ENCODE data around the gene INTS14.
"Not testable (repeated sequence)": the region's sequence is repeated elsewhere in the genome, so short reads cannot be mapped to it uniquely, and the experiment has no call there.

The INTS14 gene

GRCh38 chr15:65551183-65551582 lies 59.7 kb downstream of the INTS14 start:
- Histone ChIP-seq H3K4me1 (ENCODE audit: low read length) (no peaks in the 10 kb centered on the region), H3F3A (ENCODE audit: insufficient read depth, low read length) (no peaks in the 10 kb centered on the region), H3K79me2 (ENCODE audit: low read length) (peaks cover 47% of the 10 kb centered on the region), H3K27ac (ENCODE audit: low read length) (no peak overlapping the region), H2AFZ (ENCODE audit: low read length) (no peak overlapping the region), H3K9me3 (replicated peaks; ENCODE audit: insufficient read depth, low read length) (no peaks in the 10 kb centered on the region), H3K4me3 (ENCODE audit: low read length) (no peak overlapping the region), H3K9me2 (replicated peaks; ENCODE audit: insufficient read depth, low read length) (no peaks in the 10 kb centered on the region), H3K27me3 (replicated peaks; ENCODE audit: insufficient read depth, low read length) (no peaks in the 10 kb centered on the region), H3K9ac (ENCODE audit: low read length) (no peak overlapping the region), H3K36me3 (replicated peaks; ENCODE audit: insufficient read depth, low read length) (0 out of 2 replicates have a peak, but pooled peaks cover 4% of the 10 kb centered on the region), H3K4me2 (ENCODE audit: low read depth, low read length) (no peak overlapping the region), H4K20me1 (ENCODE audit: insufficient read depth, low read length) (peaks cover 3% of the 10 kb centered on the region; the same call in 1 of the 2 replicates)
- TF ChIP-seq, protein P1, sequence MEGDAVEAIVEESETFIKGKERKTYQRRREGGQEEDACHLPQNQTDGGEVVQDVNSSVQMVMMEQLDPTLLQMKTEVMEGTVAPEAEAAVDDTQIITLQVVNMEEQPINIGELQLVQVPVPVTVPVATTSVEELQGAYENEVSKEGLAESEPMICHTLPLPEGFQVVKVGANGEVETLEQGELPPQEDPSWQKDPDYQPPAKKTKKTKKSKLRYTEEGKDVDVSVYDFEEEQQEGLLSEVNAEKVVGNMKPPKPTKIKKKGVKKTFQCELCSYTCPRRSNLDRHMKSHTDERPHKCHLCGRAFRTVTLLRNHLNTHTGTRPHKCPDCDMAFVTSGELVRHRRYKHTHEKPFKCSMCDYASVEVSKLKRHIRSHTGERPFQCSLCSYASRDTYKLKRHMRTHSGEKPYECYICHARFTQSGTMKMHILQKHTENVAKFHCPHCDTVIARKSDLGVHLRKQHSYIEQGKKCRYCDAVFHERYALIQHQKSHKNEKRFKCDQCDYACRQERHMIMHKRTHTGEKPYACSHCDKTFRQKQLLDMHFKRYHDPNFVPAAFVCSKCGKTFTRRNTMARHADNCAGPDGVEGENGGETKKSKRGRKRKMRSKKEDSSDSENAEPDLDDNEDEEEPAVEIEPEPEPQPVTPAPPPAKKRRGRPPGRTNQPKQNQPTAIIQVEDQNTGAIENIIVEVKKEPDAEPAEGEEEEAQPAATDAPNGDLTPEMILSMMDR (IDR thresholded peaks at IDR 0.05; ENCODE audit: low read length): no peak
- TF ChIP-seq EZH2phosphoT487 (IDR thresholded peaks at IDR 0.05; ENCODE audit: low read length): no peak
- TF ChIP-seq EZH2 (optimal IDR thresholded peaks at IDR 0.05; ENCODE audit: low read depth, low read length): no peak
- no peak for DNase-seq

GRCh38 chr15:65550681-65551098 lies 60.2 kb downstream of the INTS14 start:
- Histone ChIP-seq H3K4me2 (ENCODE audit: low read depth, low read length) (no peak overlapping the region), H3K9me3 (replicated peaks; ENCODE audit: insufficient read depth, low read length) (no peaks in the 10 kb centered on the region), H3F3A (ENCODE audit: insufficient read depth, low read length) (no peaks in the 10 kb centered on the region), H3K4me3 (ENCODE audit: low read length) (no peak overlapping the region), H3K9me2 (replicated peaks; ENCODE audit: insufficient read depth, low read length) (no peaks in the 10 kb centered on the region), H3K4me1 (ENCODE audit: low read length) (no peaks in the 10 kb centered on the region), H2AFZ (ENCODE audit: low read length) (no peak overlapping the region), H4K20me1 (ENCODE audit: insufficient read depth, low read length) (peaks cover 3% of the 10 kb centered on the region; the same call in 1 of the 2 replicates), H3K79me2 (ENCODE audit: low read length) (peaks cover 52% of the 10 kb centered on the region), H3K36me3 (replicated peaks; ENCODE audit: insufficient read depth, low read length) (0 out of 2 replicates have a peak, but pooled peaks cover 1% of the 10 kb centered on the region), H3K27ac (ENCODE audit: low read length) (no peak overlapping the region), H3K27me3 (replicated peaks; ENCODE audit: insufficient read depth, low read length) (no peaks in the 10 kb centered on the region), H3K9ac (ENCODE audit: low read length) (no peak overlapping the region)
- no peak for DNase-seq
- no peak for TF ChIP-seq EZH2phosphoT487 (IDR thresholded peaks at IDR 0.05; ENCODE audit: low read length)
- TF ChIP-seq, protein P1 (IDR thresholded peaks at IDR 0.05; ENCODE audit: low read length): no peak
- TF ChIP-seq EZH2 (optimal IDR thresholded peaks at IDR 0.05; ENCODE audit: low read depth, low read length): no peak

DNA sequence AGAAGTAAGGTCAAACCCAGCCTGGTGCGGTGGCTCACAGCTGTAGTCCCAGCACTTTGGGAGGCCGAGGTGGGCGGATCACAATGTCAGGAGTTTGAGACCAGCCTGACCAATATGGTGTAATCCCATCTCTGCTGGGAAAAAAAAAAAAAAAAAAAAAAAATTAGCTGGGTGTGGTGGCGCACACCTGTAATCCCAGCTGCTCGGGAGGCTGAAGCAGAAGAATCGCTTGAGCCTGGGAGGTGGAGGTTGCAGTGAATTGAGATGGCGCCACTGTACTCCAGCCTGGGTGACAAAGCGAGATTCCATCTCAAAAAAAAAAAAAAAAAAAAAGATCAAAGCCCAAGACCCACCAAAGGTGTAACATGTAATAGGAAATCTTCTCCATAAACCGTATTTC lies 61.6 kb downstream of the INTS14 start:
- not testable (repeated sequence) for H3K4me3 ChIP-seq (ENCODE audit: low read length); H3K4me1 ChIP-seq (ENCODE audit: low read length); H3K9me3 ChIP-seq (replicated peaks; ENCODE audit: insufficient read depth, low read length); H3K9ac ChIP-seq (ENCODE audit: low read length); H4K20me1 ChIP-seq (ENCODE audit: insufficient read depth, low read length); H3K36me3 ChIP-seq (replicated peaks; ENCODE audit: insufficient read depth, low read length); H3F3A ChIP-seq (ENCODE audit: insufficient read depth, low read length); H3K27ac ChIP-seq (ENCODE audit: low read length); H3K9me2 ChIP-seq (replicated peaks; ENCODE audit: insufficient read depth, low read length); H2AFZ ChIP-seq (ENCODE audit: low read length); H3K27me3 ChIP-seq (replicated peaks; ENCODE audit: insufficient read depth, low read length); DNase-seq; H3K4me2 ChIP-seq (ENCODE audit: low read depth, low read length)
- H3K79me2 ChIP-seq (ENCODE audit: low read length): peaks cover 64% of the 10 kb centered on the region

DNA sequence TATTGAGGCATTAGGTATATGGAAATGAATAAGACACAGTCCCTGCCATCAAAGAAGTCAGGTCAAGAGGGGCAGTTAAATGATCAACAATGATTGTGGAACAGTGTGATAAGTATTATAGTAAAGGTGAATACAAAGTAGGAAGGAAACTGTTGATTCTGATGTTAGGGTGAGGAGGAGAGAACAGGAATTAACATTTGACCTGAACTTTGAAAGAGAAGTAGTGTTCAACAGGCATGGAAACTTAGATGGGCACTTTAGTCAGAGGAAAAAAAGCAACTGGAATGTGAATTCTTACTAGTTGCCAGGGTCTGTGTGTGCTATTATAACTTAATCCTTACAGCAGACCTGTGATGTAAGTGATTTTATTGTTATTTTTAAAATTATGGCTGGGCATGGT lies 63.1 kb downstream of the INTS14 start:
- Histone ChIP-seq H3K9me2 (replicated peaks; ENCODE audit: insufficient read depth, low read length) (no peaks in the 10 kb centered on the region), H3F3A (ENCODE audit: insufficient read depth, low read length) (no peaks in the 10 kb centered on the region), H4K20me1 (ENCODE audit: insufficient read depth, low read length) (peaks cover 3% of the 10 kb centered on the region; the same call in 1 of the 2 replicates), H2AFZ (ENCODE audit: low read length) (no peak overlapping the region), H3K27ac (ENCODE audit: low read length) (no peak overlapping the region), H3K36me3 (replicated peaks; ENCODE audit: insufficient read depth, low read length) (no peaks in the 10 kb centered on the region), H3K9me3 (replicated peaks; ENCODE audit: insufficient read depth, low read length) (no peaks in the 10 kb centered on the region), H3K27me3 (replicated peaks; ENCODE audit: insufficient read depth, low read length) (no peaks in the 10 kb centered on the region), H3K9ac (ENCODE audit: low read length) (no peak overlapping the region), H3K79me2 (ENCODE audit: low read length) (peaks cover 77% of the 10 kb centered on the region), H3K4me2 (ENCODE audit: low read depth, low read length) (no peak overlapping the region), H3K4me1 (ENCODE audit: low read length) (no peaks in the 10 kb centered on the region), H3K4me3 (ENCODE audit: low read length) (no peak overlapping the region)
- TF ChIP-seq EZH2phosphoT487 (IDR thresholded peaks at IDR 0.05; ENCODE audit: low read length): no peak
- DNase-seq: no peak
